GM10248 (cell line): Measurements from ENCODE around the gene AATK.
"Not testable (repeated sequence)": the region's sequence is repeated elsewhere in the genome, so short reads cannot be mapped to it uniquely, and the experiment has no call there.

Experiments
- CTCF ChIA-PET: fragments of 300-600 bp; sonication (Branson Sonifier 250); formaldehyde crosslinking; extraction: SDS; loops from one replicate; lab custom pipeline; 2021; ENCODE audit warnings: antibody characterized with exemption; lab: Yijun Ruan, JAX
- POLR2A ChIA-PET: fragments of 350-650 bp; sonication (Branson Sonifier 250); formaldehyde crosslinking; extraction: SDS; loops from one replicate; lab custom pipeline; 2020; ENCODE audit warnings: antibody characterized with exemption; lab: Yijun Ruan, JAX
- DNase-seq: peaks from one replicate; pipeline ENCODE4 v3.0.0; 2012; ENCODE audit errors: extremely low spot score
- CTCF ChIP-seq: IDR thresholded peaks from 2 replicates; pipeline ENCODE4 v1.5.1; 2012; ENCODE audit warnings: mild to moderate bottlenecking, low read depth; ENCODE audit errors: extremely low read depth, missing control alignments, control extremely low read depth

Gene AATK

GRCh38 chr17:81082177-81083073 is 83.6 kb downstream of the AATK start:
- TF ChIP-seq CTCF: no peak
- DNase-seq: no peak
- ChIA-PET POLR2A (no interaction called here), CTCF (no interaction called here)

- no peak for DNase-seq
- no peak for TF ChIP-seq CTCF
- POLR2A ChIA-PET: no interaction called here
- CTCF ChIA-PET: interaction anchor here (1.3 kb wide), 1 partner anchor 25 kb away, joined by 3 read pairs; no protein-coding TSS in a partner anchor
Measured at GRCh38 chr17:81081222-81082176, 84.5 kb downstream of the AATK start.

- CTCF ChIA-PET: interaction anchor here (0.8 to 1.3 kb wide), 2 partner anchors 16 to 23 kb away, joined by 3 read pairs; no protein-coding TSS in a partner anchor
- no peak for DNase-seq
- POLR2A ChIA-PET: no interaction called here
- no peak for TF ChIP-seq CTCF
Measured at GRCh38 chr17:81080019-81080418, 86.0 kb downstream of the AATK start.

DNA sequence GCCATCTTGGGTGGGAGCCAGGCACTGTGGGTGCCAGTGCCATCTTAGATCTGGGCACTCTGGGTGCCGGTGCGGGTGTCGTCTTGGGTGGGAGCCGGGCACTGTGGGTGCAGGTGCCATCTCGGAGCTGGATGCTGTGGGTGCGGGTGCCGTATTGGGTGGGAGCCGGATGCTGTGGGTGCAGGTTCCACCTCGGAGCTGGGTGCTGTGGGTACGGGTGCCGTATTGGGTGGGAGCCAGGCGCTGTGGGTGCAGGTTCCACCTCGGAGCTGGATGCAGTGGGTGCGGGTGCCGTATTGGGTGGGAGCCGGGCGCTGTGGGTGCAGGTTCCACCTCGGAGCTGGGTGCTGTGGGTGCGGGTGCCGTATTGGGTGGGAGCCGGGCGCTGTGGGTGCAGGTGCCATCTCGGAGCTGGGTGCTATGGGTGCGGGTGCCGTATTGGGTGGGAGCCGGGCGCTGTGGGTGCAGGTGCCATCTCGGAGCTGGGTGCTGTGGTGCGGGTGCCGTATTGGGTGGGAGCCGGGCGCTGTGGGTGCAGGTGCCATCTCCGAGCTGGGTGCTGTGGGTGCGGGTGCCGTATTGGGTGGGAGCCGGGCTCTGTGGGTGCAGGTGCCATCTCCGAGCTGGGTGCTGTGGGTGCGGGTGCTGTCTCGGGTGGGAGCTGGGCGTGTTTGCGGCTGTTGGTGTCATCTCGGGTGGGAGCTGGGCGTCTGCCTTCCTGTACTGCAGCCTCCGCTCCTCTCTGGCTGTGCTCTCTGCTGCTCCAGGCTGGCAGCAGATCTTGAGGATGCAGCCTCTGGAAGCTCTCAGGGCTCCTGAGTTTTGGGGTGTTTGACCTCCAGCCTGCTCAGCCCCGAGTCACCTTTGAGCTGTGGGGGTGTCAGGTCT is 87.8 kb downstream of the AATK start:
- POLR2A ChIA-PET, DNase-seq: not testable (repeated sequence)
- CTCF ChIA-PET: interaction anchor here (0.9 to 1.1 kb wide), 3 partner anchors 11 to 23 kb away, joined by 3 read pairs; no protein-coding TSS in a partner anchor

GRCh38 chr17:81076141-81076679 is 89.8 kb downstream of the AATK start:
- ChIA-PET POLR2A (no interaction called here), CTCF (interaction anchor here (1.4 to 1.6 kb wide), 2 partner anchors 10 to 19 kb away, joined by 3 read pairs; no protein-coding TSS in a partner anchor)
- no peak for DNase-seq
- TF ChIP-seq CTCF: no peak

DNA sequence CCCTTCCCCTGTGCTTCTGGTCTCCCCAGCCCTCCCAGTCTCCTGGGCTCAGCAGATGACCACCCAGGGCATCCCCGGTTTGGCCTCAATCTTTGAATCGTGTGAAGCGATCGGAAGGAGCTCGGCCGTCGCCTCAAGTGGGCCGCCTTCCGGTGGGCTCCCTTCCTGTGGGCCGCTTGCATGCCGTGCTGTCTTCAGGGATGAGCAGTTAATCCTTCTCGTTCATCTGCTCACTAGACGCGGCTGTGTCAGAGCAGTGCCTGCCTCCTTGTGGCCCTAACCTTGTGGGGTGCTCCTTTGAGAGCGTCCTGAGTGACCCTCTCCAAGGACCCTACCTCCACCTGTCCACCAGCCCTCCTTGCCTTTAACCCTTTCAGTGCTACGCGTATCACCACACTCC is 90.7 kb downstream of the AATK start:
- no peak for DNase-seq
- CTCF ChIA-PET: no interaction called here
- no peak for TF ChIP-seq CTCF
- POLR2A ChIA-PET: no interaction called here
